SW 1271 (cell line): ENCODE measurements around the gene TRAF7.
A peak's percentile ranks its signal among the peaks of the same experiment; 100 is the strongest.

Experiments used
- DNase-seq, 2 experiments: peaks; one replicate each; lab custom pipeline; 2025; lab: John Stamatoyannopoulos, UW

TRAF7 gene

GRCh38 chr16:2181952-2182351 lies 26.4 kb downstream of the TRAF7 start:
- DNase-seq: no peak

GRCh38 chr16:2183671-2184070 lies 28.1 kb downstream of the TRAF7 start:
- no peak for DNase-seq

- no peak for DNase-seq
Observed at GRCh38 chr16:2184346-2184745, 28.8 kb downstream of the TRAF7 start.

GRCh38 chr16:2184962-2185361 lies 29.4 kb downstream of the TRAF7 start:
- DNase-seq: no peak

- no peak for DNase-seq
Observed at GRCh38 chr16:2186064-2186463, 30.5 kb downstream of the TRAF7 start.

- no peak for DNase-seq
Observed at GRCh38 chr16:2186505-2186904, 30.9 kb downstream of the TRAF7 start.

- DNase-seq: no peak
Observed at GRCh38 chr16:2187212-2187611, 31.6 kb downstream of the TRAF7 start.

- DNase-seq: no peak
Observed at GRCh38 chr16:2188395-2188794, 32.8 kb downstream of the TRAF7 start.

- no peak for DNase-seq
Observed at GRCh38 chr16:2189252-2189893, 33.8 kb downstream of the TRAF7 start.

- no peak for DNase-seq
Observed at GRCh38 chr16:2190002-2190658, 34.5 kb downstream of the TRAF7 start.

GRCh38 chr16:2190659-2191445 lies 35.3 kb downstream of the TRAF7 start:
- DNase-seq: no peak

- no peak for DNase-seq
Observed at GRCh38 chr16:2191446-2191706, 35.8 kb downstream of the TRAF7 start.

- DNase-seq: peak in 1 of 2 experiments; percentile 12
Observed at GRCh38 chr16:2194166-2194834, 38.7 kb downstream of the TRAF7 start.

- peak in 1 of 2 experiments; percentile 16 for DNase-seq
Observed at GRCh38 chr16:2194852-2195321, 39.3 kb downstream of the TRAF7 start.

- DNase-seq: no peak
Observed at GRCh38 chr16:2195322-2196161, 40.0 kb downstream of the TRAF7 start.

- no peak for DNase-seq
Observed at GRCh38 chr16:2196162-2196980, 40.8 kb downstream of the TRAF7 start, which contains the start of gene CASKIN1. CASKIN1 (minus strand) TSS chr16:2196605; CDS start chr16:2196432, 173 bp downstream.

GRCh38 chr16:2196981-2197511 lies 41.5 kb downstream of the TRAF7 start:
- no peak for DNase-seq

- DNase-seq: no peak
Observed at GRCh38 chr16:2197765-2198164, 42.2 kb downstream of the TRAF7 start.

GRCh38 chr16:2198283-2198682 lies 42.7 kb downstream of the TRAF7 start:
- DNase-seq: no peak

- no peak for DNase-seq
Observed at GRCh38 chr16:2199095-2199494, 43.5 kb downstream of the TRAF7 start.
